GM18511 (cell line): ENCODE results near the gene UBE3C.

Experiments
- ATAC-seq: cut with Tn5 transposase; IDR thresholded peaks from one replicate; pipeline ENCODE4 v1.9.1; 2021; ENCODE audit warnings: mild to moderate bottlenecking, moderate library complexity; ENCODE audit not compliant: unreplicated experiment

UBE3C gene

DNA sequence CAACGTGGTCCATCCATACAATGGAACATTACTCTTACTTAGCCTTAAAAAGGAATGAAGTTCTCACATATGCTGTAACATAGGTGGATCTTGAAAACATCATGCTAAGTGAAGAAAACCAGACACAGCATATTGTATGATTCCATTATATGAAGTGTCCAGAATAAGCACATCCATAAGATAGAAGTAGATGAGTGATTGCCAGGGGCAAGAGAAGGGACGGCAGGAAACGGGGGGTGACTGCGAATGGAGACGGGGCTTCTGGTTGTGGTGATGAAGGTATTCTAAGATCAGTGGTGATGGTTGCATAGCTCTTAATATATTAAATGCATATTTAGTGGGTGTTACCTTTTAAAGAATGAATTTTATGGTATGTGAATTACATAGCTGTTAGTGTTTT lies 29.8 kb downstream of the UBE3C start:
- ATAC-seq: no peak

DNA sequence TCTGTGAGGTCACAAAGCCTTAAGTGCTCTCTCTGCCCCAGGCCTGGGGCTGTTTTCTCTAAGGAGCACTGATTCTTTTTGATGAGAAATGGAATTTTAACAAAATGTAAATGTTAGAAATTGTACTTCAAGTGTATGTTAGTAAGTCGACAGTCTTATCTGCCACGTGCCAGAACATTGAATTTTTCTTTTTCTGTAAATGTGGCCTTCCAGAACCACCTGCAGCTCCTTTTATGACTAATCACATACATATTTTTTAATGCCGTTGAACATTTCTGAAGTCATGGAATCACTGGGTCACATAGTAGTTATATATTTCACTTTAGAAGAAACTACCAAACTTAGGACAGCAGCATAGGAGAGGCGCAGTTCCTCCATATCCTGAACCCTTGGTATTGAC lies 38.0 kb downstream of the UBE3C start:
- ATAC-seq: no peak

- ATAC-seq: no peak
These were observed 38.7 kb downstream of the UBE3C start for GRCh38 chr7:157177333-157177982.

DNA sequence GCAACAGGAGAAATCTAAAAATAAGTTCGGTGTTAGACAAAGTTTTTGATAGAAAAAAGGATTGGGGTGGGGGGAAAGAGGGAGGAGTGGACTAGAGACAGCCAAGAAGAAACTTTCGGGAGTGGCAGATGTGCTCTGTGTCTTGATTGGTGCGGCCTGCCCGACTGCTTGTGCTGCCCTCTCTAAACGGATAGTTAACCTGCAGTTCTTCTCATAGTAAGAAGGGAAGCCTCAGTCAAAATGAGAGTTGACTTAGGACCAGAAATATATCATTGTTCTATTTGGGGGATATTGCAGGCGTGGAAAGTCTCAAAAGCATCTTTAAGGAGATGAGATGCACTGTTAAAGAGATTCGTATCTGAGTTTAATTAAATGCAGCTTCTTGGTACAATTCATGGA lies 39.3 kb downstream of the UBE3C start:
- ATAC-seq: no peak

GRCh38 chr7:157183832-157184231 lies 45.1 kb downstream of the UBE3C start:
- no peak for ATAC-seq

DNA sequence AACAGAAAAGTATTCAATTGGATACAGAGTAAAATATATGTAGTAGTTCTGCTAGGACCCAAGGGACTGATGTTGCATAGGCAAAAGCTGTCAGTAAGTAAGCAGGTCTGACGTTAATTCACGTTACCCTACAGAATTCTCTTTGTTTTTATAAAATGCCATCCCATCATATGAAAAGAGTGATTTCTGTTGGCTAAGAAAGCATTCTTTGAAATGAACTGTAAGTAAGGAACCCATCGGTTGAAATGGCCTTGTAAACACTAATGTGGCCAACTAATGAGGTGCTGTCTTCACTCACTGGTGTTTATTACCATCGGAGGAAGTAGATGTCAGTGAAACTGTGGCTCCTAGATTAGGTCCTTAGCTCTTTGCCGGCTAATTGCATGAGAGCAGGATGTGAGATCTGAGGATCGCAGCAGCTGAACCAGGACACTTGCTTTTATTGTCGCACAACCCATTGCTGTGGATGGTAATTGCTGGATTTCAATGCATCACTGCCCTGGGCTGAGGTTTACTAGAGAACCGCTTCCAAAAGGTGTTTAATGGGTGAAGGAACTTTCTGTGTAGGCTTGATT lies 49.5 kb downstream of the UBE3C start:
- ATAC-seq: no peak

GRCh38 chr7:157189405-157189804 lies 50.7 kb downstream of the UBE3C start:
- ATAC-seq: no peak

DNA sequence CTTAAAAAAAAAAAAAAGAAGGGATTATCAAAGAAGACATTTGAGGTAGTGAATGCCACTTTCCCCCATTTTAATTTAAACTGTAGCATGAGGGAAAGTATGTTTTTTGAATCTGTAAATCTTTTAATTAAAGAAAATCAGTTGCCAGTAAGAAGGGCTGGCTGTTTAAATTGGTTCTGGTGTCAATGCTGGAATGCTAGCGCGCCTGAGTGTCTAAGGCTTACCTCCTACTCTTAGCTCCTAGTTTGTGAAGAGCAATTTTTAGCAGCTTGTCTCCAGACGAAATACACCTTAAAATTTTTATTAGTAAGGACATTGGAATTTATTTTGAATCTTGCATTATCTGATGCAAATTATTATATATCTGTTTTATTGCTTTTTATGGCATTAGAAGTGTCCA lies 54.1 kb downstream of the UBE3C start:
- no peak for ATAC-seq

DNA sequence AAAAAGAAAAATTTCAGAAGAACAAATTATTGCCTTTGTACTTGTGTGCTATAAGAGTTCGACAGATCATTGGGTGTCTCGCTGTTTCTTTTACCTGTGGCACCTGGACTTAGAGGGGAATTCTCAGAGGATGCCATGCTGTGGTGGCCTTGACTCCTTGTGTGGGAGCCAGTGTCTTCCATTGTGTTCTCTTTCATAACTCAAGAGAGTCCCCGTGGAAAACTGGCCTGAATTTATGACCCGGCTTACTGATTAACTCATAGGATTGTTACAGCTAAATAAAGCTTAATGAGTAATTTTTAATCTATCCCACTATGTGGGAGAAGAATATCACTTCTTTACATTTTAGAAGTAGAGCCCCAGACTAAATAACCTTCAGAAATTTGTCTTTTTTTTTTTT lies 54.5 kb downstream of the UBE3C start:
- no peak for ATAC-seq

- no peak for ATAC-seq
These were observed 56.2 kb downstream of the UBE3C start for GRCh38 chr7:157194948-157195347.

DNA sequence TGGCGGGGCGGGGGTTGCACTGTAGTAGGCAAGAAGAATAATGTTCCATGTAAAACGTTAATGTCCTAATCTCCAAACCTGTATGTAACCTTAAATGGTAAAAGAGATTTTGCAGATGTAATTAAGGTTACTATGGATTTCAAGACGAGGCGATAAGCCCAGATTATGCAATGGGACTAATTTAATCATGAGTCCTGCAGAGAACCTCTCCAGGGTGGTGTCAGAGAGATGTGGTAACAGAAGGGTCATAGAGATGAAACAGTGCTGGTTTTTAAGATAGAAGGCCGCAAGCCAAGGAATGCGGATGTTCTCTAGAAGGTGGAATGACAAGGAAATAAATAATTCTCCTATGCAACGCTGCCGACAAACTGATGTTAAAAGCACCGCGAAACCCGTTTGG lies 57.1 kb downstream of the UBE3C start:
- ATAC-seq: no peak

DNA sequence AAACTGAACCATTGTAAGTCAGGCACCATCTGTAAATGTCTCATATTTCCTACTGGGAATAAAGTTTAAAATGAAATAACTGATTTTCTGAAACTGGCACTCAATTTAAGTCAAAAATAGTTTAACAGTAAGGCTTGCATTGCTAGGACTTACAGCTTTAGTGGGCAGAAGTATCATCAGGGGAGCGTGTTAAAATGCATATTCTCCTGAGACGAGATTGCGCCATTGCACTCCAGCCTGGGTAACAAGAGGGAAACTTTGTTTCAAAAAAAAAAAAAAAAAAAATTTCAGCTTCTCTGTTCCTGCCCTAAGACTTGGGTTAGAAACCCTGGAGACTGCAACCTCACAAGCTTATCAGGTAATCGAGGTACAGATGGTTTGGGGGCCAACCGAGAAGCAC lies 65.4 kb downstream of the UBE3C start:
- ATAC-seq: no peak

GRCh38 chr7:157205438-157205837 lies 66.7 kb downstream of the UBE3C start:
- ATAC-seq: no peak

- ATAC-seq: no peak
These were observed 70.1 kb downstream of the UBE3C start for GRCh38 chr7:157208571-157209413.

GRCh38 chr7:157210682-157211081 lies 72.0 kb downstream of the UBE3C start:
- no peak for ATAC-seq

DNA sequence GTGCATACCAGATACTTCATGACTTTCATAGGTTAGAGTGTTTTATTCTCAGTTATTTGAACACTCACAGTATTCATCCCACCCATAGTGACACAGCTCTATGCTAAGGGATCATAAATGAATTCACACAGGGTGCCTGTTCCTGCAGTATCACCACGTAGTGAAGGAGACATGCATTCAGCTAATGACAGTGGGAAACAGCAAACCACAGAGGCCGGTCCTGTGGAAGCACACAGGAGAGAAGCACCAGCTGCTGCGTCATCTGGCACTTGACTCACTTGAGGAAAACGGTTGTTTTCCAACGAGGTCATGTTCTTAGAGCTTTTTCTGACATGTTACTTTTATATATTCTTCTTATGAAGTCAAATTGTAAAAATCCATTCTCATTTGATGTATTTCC lies 73.0 kb downstream of the UBE3C start:
- ATAC-seq: no peak

DNA sequence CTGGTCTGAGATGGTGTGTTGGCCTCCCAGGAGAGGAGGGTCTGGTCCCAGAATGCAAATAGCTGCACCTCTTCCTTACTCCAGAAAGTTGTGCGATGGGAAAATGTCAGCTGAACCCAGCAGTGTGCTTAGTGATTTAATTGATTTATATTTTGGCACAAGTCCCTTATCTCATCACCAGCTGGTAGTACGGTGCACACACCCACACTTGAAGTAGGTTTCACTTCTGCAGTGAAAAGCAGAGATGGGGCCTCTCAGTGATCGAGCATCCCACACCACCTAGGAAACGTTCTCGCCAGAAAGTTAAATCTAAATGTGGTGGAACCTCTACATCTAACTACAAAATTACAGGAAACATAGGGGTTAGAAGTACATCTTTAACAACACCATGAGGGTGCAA lies 80.4 kb downstream of the UBE3C start:
- peak; percentile 88 for ATAC-seq

DNA sequence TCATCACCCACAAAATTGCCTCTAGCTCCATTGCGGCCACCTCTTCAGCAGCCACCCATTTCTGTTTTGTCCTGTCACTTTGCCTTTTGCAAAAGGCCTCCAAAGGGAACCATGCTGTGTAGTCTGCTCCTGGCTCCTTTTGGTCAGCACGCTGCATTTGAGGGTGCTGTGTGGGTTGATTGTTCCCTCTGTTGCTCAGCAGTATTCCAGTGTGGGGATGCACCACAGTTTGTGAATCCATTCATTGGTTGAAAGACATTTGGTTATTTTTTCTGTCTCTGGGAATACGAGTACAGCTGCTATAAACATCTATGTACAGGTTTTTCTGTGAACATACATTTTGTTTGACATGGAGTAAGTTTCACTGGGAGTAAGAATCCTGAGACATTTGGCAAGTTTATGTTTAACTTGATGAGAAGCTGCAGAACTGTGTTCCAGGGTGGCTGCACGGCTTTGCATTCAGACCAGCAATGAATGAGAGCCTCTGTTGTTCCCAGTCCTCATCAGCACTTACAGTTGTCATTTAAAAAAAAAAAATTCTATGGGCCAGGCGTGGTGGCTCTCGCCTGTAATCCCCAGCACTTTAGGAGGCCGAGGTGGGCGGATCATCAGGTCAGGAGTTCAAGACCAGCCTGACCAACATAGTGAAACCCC lies 82.3 kb downstream of the UBE3C start:
- no peak for ATAC-seq

DNA sequence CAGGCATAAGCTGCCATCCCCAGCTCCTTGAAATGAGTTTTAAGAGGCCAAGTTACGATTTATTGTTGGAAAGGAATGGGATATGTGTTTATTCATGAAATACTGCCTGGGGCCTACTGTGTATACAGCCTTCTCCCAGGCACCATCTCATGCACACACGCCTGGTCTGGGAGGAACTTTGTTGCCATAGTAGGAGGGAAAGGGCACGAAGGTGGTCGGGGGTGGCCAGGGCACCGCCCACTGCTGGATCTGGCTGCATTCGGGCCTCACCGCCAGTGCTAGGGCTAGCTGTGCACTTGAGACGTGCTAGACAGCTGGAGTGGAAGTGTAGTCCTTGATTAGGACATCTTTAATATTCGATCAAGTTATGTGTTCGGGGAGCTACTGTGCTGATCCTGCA lies 84.0 kb downstream of the UBE3C start:
- ATAC-seq: no peak

- no peak for ATAC-seq
These were observed 85.9 kb downstream of the UBE3C start for GRCh38 chr7:157224627-157225026.

DNA sequence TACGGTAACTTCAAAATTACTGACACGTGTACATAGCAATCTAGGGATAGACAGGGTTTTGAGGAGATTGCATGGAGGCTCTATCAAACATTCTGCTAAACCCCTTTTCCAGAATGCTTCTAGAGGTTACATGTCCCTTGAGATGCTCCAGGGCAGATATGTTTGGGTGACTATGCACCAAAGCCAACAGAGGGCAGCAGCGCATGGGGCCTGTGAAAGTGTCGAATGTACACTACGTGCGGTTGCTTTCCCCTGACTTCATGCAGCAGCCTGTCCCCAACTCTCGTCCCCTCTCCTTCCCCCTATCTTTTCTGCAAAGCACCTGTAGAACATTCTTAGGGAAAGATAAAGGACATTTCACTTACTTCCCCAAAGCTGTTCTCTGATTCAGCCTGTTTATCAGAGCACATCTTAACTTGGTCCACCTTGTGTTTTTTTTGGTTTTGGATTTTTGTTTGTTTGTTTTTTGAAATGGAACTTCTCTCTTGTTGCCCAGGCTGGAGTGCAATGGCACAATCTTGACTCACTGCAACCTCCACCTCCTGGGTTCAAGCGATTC lies 90.2 kb downstream of the UBE3C start:
- no peak for ATAC-seq
